GM19372 (cell line): ENCODE results near the gene ITIH1.

Experiments used
- ATAC-seq: cut with Tn5 transposase; IDR thresholded peaks from one replicate; pipeline ENCODE4 v1.9.1; 2021; ENCODE audit warnings: mild to moderate bottlenecking, low read depth, moderate library complexity; ENCODE audit not compliant: unreplicated experiment

The ITIH1 gene

DNA sequence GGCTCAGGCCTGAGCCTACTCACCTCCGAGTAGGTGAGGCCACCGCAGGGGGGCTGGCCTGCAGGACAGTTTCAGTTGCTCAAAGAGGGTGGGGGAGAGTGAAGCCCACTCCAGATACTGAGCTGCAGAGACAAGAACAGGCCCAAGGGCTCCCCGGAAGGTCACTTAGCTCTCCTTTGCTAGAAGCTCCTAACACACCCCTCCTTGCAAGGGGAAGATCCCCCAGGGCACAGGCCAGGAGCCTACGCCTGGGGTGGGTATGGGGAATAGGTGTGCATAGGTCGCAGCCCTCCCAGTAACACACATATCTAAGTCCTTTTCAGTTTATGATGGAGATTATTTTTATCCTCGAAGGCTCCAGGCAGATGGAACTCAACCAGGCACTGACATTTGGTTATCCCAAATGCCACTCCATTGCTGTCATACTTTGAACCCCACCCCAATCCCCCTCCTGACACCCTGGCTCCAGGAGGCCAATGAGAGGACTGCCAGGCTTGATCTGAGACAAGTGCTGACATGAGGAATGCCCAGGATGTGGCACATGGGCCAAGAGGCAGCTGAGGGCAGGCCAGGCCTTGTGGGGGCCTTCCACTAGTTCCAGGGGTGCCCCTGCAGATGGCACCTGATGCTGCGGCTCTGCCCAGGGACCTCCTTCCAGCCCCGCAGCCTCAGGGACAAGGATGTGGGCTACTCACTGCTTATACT is 58.5 kb downstream of the ITIH1 start:
- no peak for ATAC-seq

DNA sequence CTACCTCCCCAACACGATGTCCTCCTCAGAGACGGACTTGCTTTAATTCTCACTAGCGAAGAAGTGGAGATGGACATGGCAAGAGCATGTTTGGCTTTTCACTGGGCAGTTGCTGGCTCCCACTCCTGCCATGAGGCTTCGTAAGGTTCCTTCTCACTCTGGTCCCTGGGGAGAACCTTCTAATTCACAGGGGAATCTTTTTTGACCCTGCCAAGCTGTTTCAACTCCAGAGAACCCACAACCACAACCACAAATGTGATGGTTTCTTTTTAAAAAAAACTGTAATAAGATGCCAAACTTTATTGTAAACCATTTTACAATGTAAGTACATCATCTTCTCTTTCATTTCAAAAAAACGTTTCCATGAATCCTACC is 59.1 kb downstream of the ITIH1 start:
- no peak for ATAC-seq

DNA sequence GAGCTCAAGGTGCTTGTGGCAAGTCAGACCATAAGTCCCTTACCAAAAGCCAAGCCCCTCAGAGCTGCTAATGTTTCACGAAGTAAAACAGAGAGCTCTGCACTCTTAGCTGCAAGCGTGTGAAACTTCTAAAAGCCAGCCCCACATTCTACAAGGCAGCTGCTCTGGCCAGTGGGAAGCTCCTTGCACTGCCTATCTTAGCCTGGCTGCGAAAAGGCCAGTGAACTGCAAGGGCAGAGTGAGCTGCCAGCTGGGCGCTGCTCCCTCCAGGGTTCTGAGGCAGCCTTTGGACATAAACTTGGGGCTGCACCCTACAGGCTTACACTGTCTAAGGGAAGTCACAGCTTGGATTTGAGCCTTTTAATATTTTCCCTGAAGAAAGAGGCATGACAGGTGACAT is 59.6 kb downstream of the ITIH1 start:
- ATAC-seq = no peak

DNA sequence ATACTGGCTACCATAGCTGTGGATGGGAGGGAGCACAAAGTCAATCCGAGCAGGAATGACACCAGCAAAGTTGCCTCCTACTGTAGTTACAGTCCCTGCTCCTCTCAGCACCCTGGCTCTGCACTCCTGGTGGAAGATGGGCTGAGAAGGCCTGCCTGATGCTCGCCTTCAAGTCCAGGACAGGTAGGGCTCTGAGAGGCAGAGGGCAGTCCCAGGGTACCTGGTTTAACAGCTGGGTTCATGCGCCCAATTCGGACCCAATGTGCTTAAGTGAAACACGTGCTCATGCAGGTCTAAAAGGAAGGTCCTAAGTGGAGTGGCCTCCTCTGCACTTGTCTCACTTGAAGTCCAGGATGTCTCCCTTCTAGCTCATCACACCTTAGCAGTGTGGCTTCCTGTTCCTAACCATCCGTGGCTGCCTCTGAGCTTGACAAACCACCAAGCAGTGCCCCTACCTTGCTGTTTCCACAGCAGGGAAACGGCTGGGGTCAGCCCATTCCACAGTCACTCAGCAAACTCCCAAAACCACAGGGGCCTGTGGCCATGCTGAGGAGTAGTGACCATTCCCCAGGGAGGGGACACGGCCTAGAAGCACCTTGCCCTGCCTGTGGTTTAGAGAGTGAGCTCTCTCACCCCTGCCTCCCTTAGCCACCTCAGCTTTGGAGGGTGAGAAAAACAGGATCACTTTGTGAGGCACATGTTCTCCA is 61.3 kb downstream of the ITIH1 start:
- no peak for ATAC-seq

DNA sequence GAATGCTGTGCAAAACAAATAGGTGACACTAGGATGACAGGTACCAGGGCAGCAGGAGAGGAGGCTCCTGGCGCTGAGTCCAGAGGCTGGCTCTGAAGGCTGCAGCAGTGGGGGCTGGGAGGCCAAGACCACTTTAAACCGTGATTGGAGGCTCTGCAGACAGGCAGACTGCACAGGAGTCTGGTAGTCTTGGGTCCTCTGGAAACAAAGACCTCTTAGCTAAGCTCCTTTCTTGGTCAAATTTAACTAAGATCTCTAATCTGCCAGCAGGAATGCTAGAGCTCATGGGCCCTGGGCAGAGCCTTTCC is 61.8 kb downstream of the ITIH1 start:
- ATAC-seq = no peak

DNA sequence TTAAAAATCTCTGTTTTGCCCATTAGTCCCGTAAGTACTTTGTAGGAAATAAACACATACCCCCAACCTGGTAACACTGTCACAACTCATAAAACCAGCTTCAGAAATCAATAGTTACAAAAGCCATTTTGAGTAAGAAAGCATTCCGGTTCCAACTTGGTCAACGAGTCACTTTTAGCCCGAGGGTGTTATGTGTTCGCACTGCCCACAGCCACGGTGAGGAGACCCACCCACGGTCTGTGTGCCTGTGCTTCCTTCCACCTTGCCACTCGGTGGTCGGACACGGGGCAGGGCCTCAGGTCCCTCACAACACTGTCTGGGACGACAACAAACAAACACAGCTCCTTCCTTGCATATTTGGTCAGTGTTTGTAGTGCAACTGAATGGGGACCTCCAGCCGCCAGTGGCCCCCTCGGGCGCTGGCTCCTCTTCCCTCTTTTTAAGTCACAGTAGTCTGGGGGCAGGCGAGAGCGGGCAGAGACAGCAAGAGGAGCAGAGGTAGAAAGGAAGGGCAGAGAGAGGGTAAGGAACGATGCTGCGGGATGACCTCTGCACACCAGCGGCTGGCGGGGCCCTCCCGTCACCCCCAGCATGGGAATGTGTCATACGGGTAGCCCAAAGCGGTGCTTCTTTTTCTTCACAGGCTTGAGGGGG is 62.6 kb downstream of the ITIH1 start:
- no peak for ATAC-seq

DNA sequence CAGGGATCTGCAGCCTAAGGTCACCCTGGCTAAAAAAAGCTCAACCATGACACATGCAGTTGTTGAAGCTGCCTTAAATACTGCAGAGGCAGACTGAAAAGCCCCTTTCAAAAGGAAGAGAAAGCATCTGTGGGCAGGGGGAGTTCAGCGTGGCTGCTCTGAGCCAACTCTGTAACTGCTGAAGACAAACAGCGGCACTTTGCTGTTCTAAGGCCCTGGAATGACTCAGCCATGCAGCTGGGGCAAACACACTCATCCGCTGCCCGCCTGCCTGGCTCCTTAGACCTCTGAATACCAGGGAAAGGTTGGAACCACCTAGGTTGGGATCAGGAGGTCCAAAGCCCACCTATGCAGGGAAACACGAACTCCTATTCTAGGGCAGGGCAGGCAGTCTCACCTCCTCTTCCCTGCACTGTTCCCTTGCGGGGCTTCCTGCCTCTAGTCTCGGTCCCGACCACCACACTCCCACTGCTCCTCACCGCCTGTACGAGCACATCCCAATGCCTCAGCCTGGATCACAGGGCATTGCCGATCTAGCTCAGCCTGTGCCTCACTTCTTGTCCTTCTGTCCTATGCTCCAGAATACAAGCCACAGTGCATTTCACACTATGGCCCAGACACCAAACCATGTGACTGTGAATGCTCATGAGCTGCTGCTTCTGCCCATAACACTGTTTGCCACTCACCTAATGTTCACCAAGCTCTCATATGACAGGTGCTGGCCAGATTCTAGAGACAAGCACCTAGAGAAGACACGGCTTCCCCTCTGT is 64.0 kb downstream of the ITIH1 start:
- no peak for ATAC-seq
